ENCODE measurements around the gene REPS1.
A peak's percentile ranks its signal among the peaks of the same experiment; 100 is the strongest.

The REPS1 gene

DNA sequence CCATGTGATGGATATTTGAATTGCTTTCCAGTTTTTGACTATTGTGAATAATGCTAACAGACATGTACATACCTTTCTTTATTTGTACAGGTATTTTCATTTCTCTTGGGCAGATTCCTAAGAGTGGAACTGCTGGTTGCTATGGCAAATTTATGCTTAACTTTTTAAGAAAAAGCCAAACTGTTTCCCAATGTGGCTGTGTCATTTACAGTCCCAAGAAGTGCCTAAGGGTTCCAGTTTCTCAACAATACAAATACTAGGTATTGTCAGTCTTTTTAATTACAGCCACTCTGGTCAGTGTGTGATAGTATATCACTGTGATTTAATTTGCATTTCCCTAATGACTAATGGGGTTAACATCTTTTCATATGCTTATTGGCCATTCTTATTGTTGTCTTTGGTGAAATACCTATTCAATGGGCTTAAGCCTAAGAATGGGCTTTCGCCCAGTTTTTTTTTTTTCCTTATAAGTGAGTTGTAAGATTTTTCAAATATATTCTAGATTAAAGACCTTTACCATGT lies 10.3 kb downstream of the REPS1 start:
- intact Hi-C loops (cut with DNase I): no loop called here
- DNase-seq: no peak

DNA sequence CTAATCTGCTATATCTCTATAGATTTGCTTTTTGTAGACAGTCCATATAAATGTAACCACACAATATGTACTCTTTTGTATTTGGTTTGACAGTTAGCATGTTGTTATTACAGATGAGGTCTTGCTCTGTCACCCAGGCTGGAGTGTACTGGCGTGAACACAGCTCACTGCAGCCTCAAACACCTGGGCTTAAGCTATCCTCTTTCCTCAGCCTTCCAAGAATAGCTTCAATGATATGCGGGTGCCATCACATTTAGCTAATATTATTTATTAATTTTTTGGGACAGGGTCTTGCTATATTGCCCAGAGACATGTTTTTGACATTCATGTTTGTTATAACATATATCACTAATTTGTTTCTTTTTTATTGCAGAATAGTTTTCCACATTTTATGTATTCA lies 10.8 kb downstream of the REPS1 start:
- DNase-seq: no peak

DNA sequence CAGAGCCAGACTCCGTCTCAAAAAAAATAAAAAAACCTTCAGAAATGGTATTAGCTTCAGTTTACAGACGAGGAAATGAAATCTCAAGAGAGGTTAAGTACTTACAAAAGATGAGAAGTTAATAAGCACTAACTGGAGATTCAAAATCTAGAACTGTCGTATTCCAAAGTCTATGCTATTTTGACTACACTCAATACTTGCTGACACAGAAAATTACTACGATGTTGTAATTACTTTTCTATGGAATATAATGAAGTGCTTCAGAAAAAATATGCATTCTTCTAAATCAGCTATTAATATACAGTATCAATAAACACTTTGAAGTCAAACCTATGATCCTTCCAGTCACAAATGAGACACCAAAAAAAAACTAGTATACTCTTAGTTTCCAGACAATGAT lies 12.2 kb downstream of the REPS1 start:
- intact Hi-C loops (cut with DNase I): no loop called here

More for the DNA sequence above, 10.8 kb downstream of the REPS1 start:
- intact Hi-C loops (cut with DNase I): no loop called here

DNA sequence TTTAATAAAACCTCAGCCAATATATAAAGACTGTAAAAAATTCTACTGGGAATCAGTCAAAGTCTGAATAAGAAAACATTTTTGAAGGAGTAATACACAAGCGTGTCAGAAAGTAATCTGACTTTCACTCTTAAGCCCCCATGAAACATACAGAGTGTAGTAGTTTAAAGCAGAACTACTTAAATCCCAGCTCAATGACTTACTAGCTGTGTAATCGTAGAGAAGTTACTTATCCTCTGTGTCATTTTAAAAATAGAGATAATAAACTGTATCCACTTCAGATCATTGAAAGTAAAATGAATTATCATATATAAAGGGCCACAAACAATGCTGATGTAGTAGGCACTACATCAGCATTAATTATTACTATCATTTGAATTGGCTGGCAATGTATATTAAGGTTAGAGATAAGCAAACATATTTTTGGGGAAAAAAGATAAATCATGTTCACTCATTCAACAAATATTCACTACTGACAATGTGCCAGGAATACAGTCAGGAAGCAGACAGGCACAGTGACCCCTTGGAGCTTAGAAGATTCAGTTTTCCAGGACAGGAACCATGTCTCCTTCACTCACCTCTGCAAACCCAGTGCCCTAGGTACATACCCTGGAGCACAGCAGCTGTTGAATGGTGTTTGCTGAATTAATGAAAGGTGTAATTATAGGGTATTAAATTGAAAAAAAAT lies 14.4 kb downstream of the REPS1 start:
- DNase-seq: no peak
- intact Hi-C loops (cut with DNase I): no loop called here

More for the DNA sequence above, 12.2 kb downstream of the REPS1 start:
- no peak for DNase-seq

DNA sequence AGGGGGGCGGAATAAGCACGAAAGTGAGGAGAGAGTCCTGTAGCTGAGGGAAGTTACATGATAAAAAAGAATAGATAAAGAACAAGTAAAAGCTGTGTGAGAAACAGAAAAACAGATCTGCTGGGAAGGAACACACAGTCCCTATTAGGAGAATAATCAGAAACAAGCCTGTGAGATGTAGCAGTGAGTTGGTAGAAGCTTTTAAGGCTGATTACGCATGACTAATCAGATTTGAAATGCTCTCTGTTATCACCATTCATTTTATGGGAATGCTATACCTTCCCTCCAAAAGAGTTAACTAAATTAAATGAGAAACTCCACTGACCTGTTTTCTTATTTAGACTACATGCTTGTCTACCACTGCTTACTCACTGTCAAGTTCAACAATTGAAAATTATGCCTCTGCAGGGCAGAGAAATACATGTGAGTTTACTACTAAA lies 15.8 kb downstream of the REPS1 start:
- DNase-seq: no peak
- intact Hi-C loops (cut with DNase I): no loop called here

DNA sequence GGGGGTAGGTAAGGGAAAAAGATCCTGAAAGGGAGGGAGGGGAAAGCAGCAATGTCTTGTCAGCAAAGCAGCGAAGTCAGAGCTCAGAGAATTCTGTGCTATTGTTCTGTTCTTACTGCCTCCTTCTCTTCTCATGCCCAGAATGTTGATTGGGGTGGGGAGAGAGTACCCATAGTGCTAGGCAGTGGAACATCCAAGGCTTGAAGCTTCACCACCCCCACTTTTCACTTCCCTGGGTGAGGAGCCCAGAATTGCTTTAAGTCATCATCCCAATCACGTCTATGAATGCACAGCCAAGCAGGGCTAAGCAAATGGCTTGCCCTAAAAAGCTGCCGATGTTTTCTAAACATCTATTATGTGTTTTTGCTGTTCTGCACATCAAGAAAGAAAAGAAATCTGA lies 16.5 kb downstream of the REPS1 start:
- intact Hi-C loops (cut with DNase I): no loop called here
- peak in 36 of 42 donors; percentile 17 to 88 (median 58) for DNase-seq

DNA sequence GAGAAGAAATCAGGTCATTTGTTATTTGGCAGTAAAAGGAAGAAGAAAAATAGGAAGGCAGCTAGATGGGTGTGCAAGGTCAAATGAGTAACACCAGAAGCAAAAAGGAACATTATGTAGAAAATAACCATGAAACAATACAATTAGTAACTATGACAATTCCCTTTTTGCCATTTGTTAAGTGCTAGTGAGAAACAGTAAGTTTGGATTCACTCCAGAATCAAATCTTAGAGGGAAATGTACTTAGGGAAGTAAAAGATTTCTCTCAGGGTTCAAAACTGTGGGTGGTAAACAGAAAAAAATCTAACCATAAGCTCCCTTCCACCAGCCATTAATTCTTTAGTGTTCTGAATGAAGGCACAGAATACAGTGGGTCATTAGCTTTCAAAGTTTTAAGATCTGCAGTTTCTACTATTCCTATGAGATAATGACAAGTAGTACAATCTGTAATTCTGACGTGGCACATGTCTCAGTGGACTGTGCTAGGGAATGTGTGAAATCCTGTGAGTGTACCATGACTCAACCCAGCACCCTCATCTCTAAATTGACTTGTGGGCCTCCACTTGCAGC lies 17.1 kb downstream of the REPS1 start:
- DNase-seq: peak in 2 of 42 donors; percentile 14 to 56
- intact Hi-C loops (cut with DNase I): no loop called here

DNA sequence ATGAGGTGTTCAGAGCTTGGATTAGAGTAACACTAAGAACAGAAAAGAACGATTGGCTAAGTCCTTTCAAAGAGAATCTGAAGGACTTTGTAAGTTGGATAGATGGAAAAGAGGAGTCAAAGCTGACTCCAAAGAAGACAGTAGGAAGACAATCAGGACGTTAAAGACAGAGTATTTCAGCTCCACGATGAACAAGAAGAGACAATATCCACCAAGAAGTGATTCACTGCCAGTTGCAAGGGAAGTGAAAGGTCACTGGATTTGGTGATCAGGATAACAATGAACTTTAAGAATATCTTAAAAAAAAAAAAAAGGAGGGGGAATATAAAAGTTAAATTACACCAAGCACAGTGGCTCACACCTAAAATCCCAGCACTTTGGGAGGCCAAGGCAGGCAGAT lies 17.9 kb downstream of the REPS1 start:
- intact Hi-C loops (cut with DNase I): no loop called here
- DNase-seq: no peak

DNA sequence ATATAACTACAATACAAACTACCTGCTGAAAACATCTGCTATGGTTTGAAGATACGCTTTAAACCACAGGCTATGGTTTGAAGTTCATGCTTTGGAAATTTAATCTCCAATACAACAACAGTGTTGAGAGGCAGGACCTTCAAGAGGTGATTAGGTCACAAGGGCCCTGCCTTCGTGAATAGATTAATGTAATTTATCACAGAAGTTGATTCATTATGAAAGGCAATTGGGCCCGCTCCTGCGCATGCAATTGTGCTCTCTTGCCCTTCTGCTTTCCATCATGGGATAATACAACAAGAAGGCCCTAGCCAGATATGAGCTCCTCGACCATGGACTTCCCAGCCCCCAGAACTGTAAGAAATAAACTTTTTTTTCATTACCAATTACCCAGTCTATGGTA lies 21.2 kb downstream of the REPS1 start:
- DNase-seq: no peak
- intact Hi-C loops (cut with DNase I): no loop called here

DNA sequence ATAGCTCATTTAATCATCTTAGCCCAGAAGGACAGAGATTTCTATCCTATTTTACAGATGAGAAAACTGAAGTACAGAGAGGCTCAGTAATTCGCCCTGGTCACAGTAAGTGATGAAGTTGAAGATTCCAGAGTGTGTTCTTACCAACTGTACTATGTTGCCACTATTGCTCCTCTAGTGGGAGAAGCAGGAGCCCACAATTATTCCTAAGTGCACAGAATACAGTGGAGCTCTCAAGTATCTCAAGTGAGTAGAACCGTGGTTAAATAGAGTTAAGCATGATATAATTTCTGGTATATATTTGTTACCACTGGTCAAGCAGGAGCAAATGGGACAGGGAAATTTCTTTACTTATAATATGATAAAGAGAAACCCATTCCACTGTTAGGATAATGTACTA lies 22.1 kb downstream of the REPS1 start:
- no peak for DNase-seq
- intact Hi-C loops (cut with DNase I): no loop called here

DNA sequence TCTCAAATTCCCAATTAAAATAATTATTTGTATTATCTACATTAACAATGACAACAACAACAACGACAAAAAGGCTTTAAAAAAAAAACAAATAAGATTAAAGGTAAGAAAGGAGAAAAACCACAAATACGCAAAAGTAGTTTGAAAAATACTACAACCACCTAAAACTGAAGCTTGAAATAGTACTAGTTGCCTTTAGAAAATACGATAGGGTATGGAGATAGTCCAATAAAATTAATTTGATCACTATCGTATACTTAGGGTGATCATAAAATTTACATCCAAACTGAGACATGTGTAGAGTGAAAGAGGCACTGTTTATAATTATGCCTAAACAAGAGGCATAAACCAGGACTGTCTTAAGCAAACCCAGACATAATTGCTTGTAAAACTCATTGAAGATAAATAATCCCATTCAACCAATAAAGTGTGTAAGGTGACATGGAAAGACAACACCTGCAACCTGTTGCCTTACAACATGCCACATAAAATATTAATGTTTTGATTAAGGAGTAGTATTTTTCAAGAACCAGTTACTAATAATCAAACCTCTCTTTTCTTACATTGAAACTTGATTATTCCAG lies 22.7 kb downstream of the REPS1 start:
- DNase-seq: no peak
- intact Hi-C loops (cut with DNase I): no loop called here

DNA sequence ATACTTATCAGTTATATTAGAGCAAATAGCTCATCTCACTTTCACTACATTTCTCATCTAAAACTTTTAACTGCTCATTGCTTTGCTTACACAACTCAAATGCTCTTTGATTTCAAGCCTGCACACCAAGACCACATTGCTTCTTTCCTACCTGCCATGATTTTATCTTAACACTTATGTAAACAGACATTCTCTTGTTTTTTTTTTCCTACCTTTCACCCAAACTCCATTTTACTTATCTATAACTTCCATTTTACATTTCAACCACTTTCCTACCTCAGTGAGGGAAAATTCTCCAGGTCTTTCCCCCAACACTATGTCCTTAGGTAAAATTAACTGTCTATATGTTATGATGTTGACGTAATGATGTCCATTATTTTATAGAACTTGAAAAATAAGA lies 24.0 kb downstream of the REPS1 start:
- intact Hi-C loops (cut with DNase I): no loop called here
- DNase-seq: no peak

DNA sequence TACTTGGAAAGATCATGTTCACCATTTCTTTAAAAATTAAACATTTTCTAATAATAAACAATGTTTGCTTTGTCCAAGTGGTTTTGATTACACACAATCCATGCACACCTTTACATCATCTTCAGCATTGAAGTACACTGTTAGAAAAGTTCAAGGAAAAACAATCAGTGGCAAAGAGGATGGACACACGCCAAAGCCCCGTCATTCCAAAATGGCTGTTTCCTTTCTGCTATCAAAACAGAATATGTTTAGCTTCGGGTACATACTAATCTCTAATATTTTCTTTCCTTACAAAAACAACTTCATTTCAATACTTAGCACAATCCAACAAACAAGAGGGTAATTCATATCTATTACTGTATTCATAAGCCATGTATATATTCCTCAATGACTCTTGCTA lies 24.5 kb downstream of the REPS1 start:
- intact Hi-C loops (cut with DNase I): no loop called here
- no peak for DNase-seq

DNA sequence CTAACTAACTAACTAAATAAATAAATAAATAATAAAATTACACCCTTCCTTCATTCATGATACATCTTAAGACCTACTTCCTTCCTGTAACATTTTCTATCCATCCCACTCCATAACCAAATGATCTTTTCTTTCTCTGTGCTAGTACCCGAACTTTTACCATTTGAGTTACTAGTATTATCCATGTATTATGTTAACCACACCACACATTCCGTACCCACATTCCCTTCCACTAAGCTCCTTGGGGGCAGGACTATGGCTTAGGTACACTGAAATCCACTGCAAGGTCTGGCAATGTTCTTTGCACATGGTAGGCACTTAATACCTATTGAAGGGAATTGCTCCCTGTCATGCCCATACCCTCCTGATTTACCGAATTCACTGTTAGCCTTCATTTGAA lies 24.9 kb downstream of the REPS1 start:
- intact Hi-C loops (cut with DNase I): no loop called here
- no peak for DNase-seq

DNA sequence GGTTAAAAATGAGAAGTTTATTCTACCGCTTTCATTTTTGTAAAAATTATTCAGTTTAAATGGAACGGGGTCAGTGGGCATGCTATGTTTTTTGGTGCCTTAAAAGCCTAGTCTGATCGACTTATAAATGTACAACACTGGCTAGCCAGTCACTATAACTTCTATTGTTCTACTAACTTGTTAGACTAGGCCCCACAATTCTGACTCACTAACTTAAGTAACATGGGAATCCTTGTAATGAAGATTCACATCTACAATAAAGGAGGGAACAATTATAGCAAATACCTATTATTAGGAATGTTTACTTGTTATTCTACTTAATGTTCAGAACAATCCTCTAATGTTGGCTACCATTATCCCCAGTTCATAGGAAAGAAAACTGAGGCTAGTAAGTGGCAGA lies 28.5 kb downstream of the REPS1 start:
- no peak for DNase-seq

DNA sequence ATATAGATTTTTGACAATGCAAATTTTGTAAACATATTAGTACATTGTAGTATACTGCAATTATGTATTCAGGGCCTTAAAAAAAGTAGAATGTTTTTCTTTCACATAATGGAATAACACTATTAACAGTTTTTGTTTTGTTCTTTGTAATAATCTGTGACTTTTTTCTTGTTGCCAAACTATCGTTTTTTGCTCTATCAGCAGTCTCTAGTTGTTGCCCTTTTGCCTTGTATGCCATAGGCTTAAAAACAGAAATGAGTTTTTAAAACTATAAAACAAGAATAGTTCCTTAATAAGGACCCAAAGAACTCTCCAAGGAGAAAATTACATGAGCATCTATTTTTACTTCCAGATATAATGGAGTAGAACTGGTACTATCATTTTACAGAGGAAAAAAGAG lies 29.5 kb downstream of the REPS1 start:
- DNase-seq: no peak
- intact Hi-C loops (cut with DNase I): no loop called here

More for the DNA sequence above, 28.5 kb downstream of the REPS1 start:
- intact Hi-C loops (cut with DNase I): no loop called here

DNA sequence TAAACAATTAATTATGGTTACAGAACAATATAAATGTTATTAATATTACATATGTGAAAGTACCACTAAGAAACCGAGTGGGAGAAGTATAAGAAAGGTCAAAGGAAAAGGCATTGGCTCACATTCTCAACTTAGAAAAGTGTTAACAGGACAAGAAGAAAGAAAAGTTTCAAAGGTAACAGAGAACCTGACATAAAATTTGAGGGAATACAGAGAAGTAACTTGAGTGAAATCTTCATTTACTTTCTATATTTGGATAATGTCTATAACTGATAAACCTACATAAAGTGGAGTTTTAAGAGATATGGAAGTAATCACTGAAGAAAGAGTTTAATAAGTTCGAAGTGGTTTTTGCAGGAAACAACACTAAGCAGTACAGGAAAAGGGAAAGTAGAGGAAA lies 30.1 kb downstream of the REPS1 start:
- intact Hi-C loops (cut with DNase I): no loop called here
- no peak for DNase-seq

DNA sequence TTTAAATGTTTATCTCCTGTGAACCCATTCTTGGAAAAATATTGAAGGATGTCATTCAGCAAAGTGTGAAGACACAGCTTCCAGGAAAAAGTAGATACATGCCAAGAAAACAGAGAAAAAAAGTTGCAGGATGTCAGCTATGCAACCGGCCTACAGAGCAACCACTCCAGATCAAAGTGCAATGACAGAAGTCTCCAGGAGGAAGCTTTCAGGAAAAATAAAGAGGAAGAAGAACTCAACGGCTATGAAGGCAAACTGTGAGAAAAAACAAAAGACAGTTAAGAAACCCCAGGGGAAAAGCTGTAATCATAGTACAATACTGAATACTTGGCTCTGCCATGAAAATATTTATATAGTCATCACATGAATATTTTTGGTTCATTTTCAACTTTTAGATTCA lies 30.6 kb downstream of the REPS1 start:
- intact Hi-C loops (cut with DNase I): no loop called here
- no peak for DNase-seq

DNA sequence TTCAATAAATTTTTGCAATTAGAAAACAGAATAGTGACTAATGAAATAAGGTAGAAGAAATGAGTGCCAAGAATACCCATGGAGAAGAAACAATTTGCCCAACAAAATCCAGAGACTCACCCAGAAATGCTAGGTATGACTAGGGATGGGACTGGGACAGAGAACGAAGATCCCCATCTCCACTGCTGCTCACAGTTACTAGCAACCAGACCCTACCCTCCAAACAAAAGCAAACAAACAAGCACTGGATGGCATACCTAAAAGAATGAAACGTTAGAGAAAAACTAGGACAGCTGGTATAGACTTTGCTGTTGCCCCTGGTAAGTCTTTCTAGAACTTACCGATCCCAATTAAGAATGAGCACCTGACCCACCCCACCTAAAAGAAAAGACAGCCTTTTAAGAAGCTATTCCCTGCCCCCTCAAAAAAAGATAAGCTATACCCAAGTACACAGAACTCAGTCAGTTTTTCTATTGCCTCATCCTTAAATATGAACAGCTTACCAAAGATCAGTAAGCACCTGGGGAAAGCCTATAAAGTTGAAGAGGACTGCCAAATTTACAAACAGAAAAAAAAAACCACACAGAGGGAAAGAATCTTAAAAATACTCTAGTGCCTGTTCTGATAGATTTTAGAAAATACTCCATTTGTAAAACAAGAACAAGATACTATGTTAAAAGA lies 31.7 kb downstream of the REPS1 start:
- DNase-seq: no peak
- intact Hi-C loops (cut with DNase I): no loop called here

DNA sequence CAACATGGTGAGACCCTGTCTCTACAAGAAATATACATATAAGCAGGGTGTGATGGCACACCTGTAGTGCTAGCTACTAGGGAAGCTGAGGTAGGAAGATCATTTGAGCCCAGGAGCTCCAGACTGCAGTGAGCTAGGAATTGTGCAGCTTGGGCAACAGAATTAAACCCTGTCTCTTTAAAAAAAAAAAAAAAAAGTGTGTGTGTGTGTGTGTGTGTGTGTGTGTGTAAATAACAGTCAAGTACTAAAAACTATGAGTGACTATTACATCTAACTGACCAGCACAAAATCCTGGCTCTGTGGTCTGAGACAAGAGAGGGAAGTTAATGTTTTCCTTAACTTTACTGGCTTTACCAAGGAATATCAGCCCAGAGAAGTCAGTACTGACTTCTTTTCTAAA lies 32.8 kb downstream of the REPS1 start:
- intact Hi-C loops (cut with DNase I): no loop called here
- DNase-seq: no peak

Data from head of caudate nucleus (tissue), 42 donors.